Retinal pigment epithelial cell (primary cell): Measurements from ENCODE around the gene ADGRL3.

ENCODE experiments used
- DNase-seq: peaks from one replicate; pipeline ENCODE4 v3.0.0-alpha.2; 2010; ENCODE audit warnings: low read depth
- H3K4me3 ChIP-seq: 2 replicates; pipeline ENCODE4 v1.5.1; 2011; ENCODE audit warnings: mild to moderate bottlenecking, low read length, control low read depth, moderate library complexity
- CTCF ChIP-seq: conservative IDR thresholded peaks from 2 replicates; pipeline ENCODE4 v1.5.1; 2011; ENCODE audit warnings: low read depth, low read length, control low read depth, inconsistent platforms

Gene ADGRL3

GRCh38 chr4:61657016-61657415, 456.9 kb downstream of the ADGRL3 start:
- no peak for TF ChIP-seq CTCF
- DNase-seq, result no peak

GRCh38 chr4:61661960-61662359, 461.8 kb downstream of the ADGRL3 start:
- TF ChIP-seq CTCF, result no peak
- no peak for DNase-seq
- H3K4me3 ChIP-seq, result no peak overlapping the region

More at GRCh38 chr4:61657016-61657415, 456.9 kb downstream of the ADGRL3 start:
- no peak overlapping the region for H3K4me3 ChIP-seq

- H3K4me3 ChIP-seq, result no peak overlapping the region
- no peak for DNase-seq
- TF ChIP-seq CTCF, result no peak
Observed at GRCh38 chr4:61662362-61662761, 462.2 kb downstream of the ADGRL3 start.

- no peak for DNase-seq
- H3K4me3 ChIP-seq, result no peak overlapping the region
- TF ChIP-seq CTCF, result no peak
Observed at GRCh38 chr4:61663310-61663709, 463.2 kb downstream of the ADGRL3 start.

- no peak for TF ChIP-seq CTCF
- no peak overlapping the region for H3K4me3 ChIP-seq
- no peak for DNase-seq
Observed at GRCh38 chr4:61665649-61666048, 465.5 kb downstream of the ADGRL3 start.

GRCh38 chr4:61666244-61666643, 466.1 kb downstream of the ADGRL3 start:
- DNase-seq, result peak; percentile 76
- no peak overlapping the region for H3K4me3 ChIP-seq
- no peak for TF ChIP-seq CTCF

GRCh38 chr4:61671599-61671998, 471.5 kb downstream of the ADGRL3 start:
- no peak for TF ChIP-seq CTCF
- no peak overlapping the region for H3K4me3 ChIP-seq
- DNase-seq, result no peak
